ENCODE data around the gene GLB1L. TPM values are rescaled to one million over a fixed set of nuclear protein-coding genes. Genes with fewer than 3 reads are reported as not detected.

GLB1L gene
- polyA plus RNA-seq, 1 of the 3 experiments (the other 2 are of a cell fraction): 11.7 TPM

DNA sequence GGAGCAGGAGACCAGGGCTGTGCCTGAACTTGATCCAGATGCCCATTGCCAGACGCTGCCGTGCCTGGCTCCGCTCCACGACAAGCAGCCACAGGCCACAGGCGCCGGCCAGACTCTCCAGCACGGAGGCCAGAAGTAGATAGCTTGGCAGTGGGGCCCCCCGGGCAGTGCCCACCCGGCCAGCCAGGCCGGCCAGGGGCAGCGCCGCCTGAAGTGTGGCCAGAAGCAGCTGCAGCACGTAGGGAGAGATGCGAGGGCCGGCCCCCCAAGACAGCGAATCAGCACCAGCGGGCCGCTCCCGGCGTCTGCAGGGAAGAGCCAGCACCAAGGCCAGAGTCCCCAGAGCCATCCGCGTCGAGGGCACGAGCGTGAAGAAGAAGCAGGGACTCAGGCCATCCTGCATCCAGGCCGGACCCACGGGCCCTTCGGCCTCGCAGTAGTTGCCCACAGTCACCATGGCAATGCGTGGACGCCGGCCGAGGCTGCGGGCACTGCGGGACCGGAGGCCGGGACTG is 27.0 kb downstream of the GLB1L start:
- H3K4me3 ChIP-seq (ENCODE audit: low read depth in 2 of 2, low read length in 1 of 2): peak overlapping the region; percentile 60 to 70
- peaks cover 18 to 52% of the 10 kb centered on the region in 2 experiments for H3K36me3 ChIP-seq (replicated peaks in 1 of 2; ENCODE audit: control insufficient read depth in 1 of 2, insufficient read depth in 2 of 2, low read length in 1 of 2)
- no peaks in the 10 kb centered on the region for H4K20me1 ChIP-seq (ENCODE audit: insufficient read depth)
- no peaks in the 10 kb centered on the region for H3K9me3 ChIP-seq
- H3K27me3 ChIP-seq (ENCODE audit: insufficient read depth): no peaks in the 10 kb centered on the region
- H2AFZ ChIP-seq (ENCODE audit: low read depth): peak overlapping the region; percentile 56; the same call in 1 of the 2 replicates
- peak; percentile 85 for DNase-seq
- H3K4me2 ChIP-seq: peak overlapping the region; percentile 100
- peak overlapping the region; percentile 87 to 99 for H3K27ac ChIP-seq (ENCODE audit: low read depth in 2 of 2, low read length in 1 of 2)
- CTCF ChIA-PET: interaction anchor here (0.8 to 4.7 kb wide), 11 partner anchors 11 to 222 kb away, joined by 3 to 26 read pairs (median 5); partner anchors contain the start of genes ANKZF1, ATG9A, DNAJB2 and NHEJ1
- no peaks in the 10 kb centered on the region for H3K9me2 ChIP-seq
- 0% methylated on average over 11 of the region's 37 CpGs for WGBS (ENCODE audit: low lambda C conversion rate)
- H3K9ac ChIP-seq: peak overlapping the region; percentile 70
- TF ChIP-seq NFIC (IDR thresholded peaks at IDR 0.05; ENCODE audit: borderline replicate concordance) (0 out of 2 replicates have a peak, but pooled peaks have one; percentile 3), FOXJ3 (CRISPR knock-in tag; IDR thresholded peaks at IDR 0.05) (peak; percentile 28; the same call in 1 of the 2 replicates), TAF1 (IDR thresholded peaks at IDR 0.05; ENCODE audit: borderline replicate concordance, low read depth, low read length) (0 out of 2 replicates have a peak, but pooled peaks have one; percentile 21), REST (IDR thresholded peaks at IDR 0.05; ENCODE audit: low read depth, low read length) (peak; percentile 93), RXRA (IDR thresholded peaks at IDR 0.05; ENCODE audit: borderline replicate concordance, low read depth) (no peak), CHD2 (IDR thresholded peaks at IDR 0.05; ENCODE audit: low read length, partially characterized antibody) (peak; percentile 7), EZH2phosphoT487 (IDR thresholded peaks at IDR 0.05; ENCODE audit: borderline replicate concordance, low read depth) (no peak), MXI1 (IDR thresholded peaks at IDR 0.05; ENCODE audit: low read depth, low read length) (no peak)
- TF ChIP-seq, protein P1, sequence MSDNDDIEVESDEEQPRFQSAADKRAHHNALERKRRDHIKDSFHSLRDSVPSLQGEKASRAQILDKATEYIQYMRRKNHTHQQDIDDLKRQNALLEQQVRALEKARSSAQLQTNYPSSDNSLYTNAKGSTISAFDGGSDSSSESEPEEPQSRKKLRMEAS (IDR thresholded peaks at IDR 0.05; ENCODE audit: low read depth): 0 out of 2 replicates have a peak, but pooled peaks have one; percentile 65
- peaks cover 5 to 30% of the 10 kb centered on the region in 2 experiments; a peak in 3 of 4 replicates for H3K4me1 ChIP-seq (ENCODE audit: control insufficient read depth in 1 of 2, insufficient read depth in 2 of 2, low read depth in 1 of 2, low read length in 1 of 2)
- H3F3A ChIP-seq (replicated peaks; ENCODE audit: insufficient read depth): peaks cover 27% of the 10 kb centered on the region
- H3K79me2 ChIP-seq (ENCODE audit: insufficient read depth): no peaks in the 10 kb centered on the region
- POLR2A ChIA-PET: interaction anchor here (0.9 to 4.0 kb wide), 9 partner anchors 11 to 234 kb away, joined by 3 to 52 read pairs (median 6); partner anchors contain the start of genes ANKZF1, ATG9A, CNPPD1 and DNAJB2

- Histone ChIP-seq H2AFZ (ENCODE audit: low read depth) (no peak overlapping the region), H3K9me3 (no peaks in the 10 kb centered on the region), H3K4me2 (no peak overlapping the region), H3K36me3 (replicated peaks in 1 of 2; ENCODE audit: control insufficient read depth in 1 of 2, insufficient read depth in 2 of 2, low read length in 1 of 2) (peaks cover 15 to 51% of the 10 kb centered on the region in 2 experiments), H3K9ac (no peak overlapping the region), H3K27me3 (ENCODE audit: insufficient read depth) (no peaks in the 10 kb centered on the region), H3K4me1 (ENCODE audit: control insufficient read depth in 1 of 2, insufficient read depth in 2 of 2, low read depth in 1 of 2, low read length in 1 of 2) (peaks cover 5 to 30% of the 10 kb centered on the region in 2 experiments; a peak in 3 of 4 replicates), H3F3A (replicated peaks; ENCODE audit: insufficient read depth) (peaks cover 27% of the 10 kb centered on the region), H3K79me2 (ENCODE audit: insufficient read depth) (no peaks in the 10 kb centered on the region), H3K4me3 (ENCODE audit: low read depth in 2 of 2, low read length in 1 of 2) (no peak overlapping the region), H4K20me1 (ENCODE audit: insufficient read depth) (no peaks in the 10 kb centered on the region), H3K9me2 (no peaks in the 10 kb centered on the region), H3K27ac (ENCODE audit: low read depth in 2 of 2, low read length in 1 of 2) (no peak overlapping the region; a peak in 1 of 4 replicates)
- WGBS (ENCODE audit: low lambda C conversion rate): 100% methylated on average over 6 of the region's 6 CpGs
- POLR2A ChIA-PET: interaction anchor here (0.5 to 4.0 kb wide), 3 partner anchors 9 to 28 kb away, joined by 3 to 52 read pairs (median 3); partner anchors contain the start of genes GLB1L, STK16 and ZFAND2B
- DNase-seq: no peak
- no peak for TF ChIP-seq TCF12 (IDR thresholded peaks at IDR 0.05)
- TF ChIP-seq REST (IDR thresholded peaks at IDR 0.05; ENCODE audit: low read depth, low read length): no peak
- TF ChIP-seq, protein P2, sequence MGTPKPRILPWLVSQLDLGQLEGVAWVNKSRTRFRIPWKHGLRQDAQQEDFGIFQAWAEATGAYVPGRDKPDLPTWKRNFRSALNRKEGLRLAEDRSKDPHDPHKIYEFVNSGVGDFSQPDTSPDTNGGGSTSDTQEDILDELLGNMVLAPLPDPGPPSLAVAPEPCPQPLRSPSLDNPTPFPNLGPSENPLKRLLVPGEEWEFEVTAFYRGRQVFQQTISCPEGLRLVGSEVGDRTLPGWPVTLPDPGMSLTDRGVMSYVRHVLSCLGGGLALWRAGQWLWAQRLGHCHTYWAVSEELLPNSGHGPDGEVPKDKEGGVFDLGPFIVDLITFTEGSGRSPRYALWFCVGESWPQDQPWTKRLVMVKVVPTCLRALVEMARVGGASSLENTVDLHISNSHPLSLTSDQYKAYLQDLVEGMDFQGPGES (IDR thresholded peaks at IDR 0.05; ENCODE audit: low read depth, low read length): no peak
- TF ChIP-seq JUND (IDR thresholded peaks at IDR 0.05): no peak
- TF ChIP-seq POLR2AphosphoS5 (IDR thresholded peaks at IDR 0.05; ENCODE audit: low read depth, low read length): no peak
- TF ChIP-seq CHD2 (IDR thresholded peaks at IDR 0.05; ENCODE audit: low read length, partially characterized antibody): no peak
- TF ChIP-seq, protein P1 (IDR thresholded peaks at IDR 0.05; ENCODE audit: low read depth): no peak
- TF ChIP-seq RFX5 (IDR thresholded peaks at IDR 0.05; ENCODE audit: low read length): no peak
- TF ChIP-seq NRF1 (IDR thresholded peaks at IDR 0.05; ENCODE audit: low read depth, low read length): no peak
- no peak for TF ChIP-seq ELF1 (IDR thresholded peaks at IDR 0.05)
- no peak for TF ChIP-seq NFIC (IDR thresholded peaks at IDR 0.05; ENCODE audit: borderline replicate concordance)
- TF ChIP-seq TAF1 (IDR thresholded peaks at IDR 0.05; ENCODE audit: borderline replicate concordance, low read depth, low read length): no peak
- CTCF ChIA-PET: interaction anchor here (1.1 to 4.7 kb wide), 7 partner anchors 9 to 78 kb away, joined by 3 to 26 read pairs (median 5); partner anchors contain the start of genes NHEJ1 and ZFAND2B
Measured at GRCh38 chr2:219216535-219216915, 28.7 kb downstream of the GLB1L start.
